GM12864 (cell line): ENCODE results near the gene HDAC9.
A peak's percentile ranks its signal among the peaks of the same experiment; 100 is the strongest.

Experiments
- DNase-seq: peaks from one replicate; pipeline ENCODE4 v3.0.0-alpha.2; 2011; ENCODE audit warnings: low read depth
- H3K4me3 ChIP-seq: 2 replicates; pipeline ENCODE4 v1.5.1; 2011; ENCODE audit warnings: mild to moderate bottlenecking, low read depth, low read length, control low read depth
- CTCF ChIP-seq: IDR thresholded peaks from 2 replicates; pipeline ENCODE4 v1.5.1; 2011; ENCODE audit warnings: low read depth, mild to moderate bottlenecking, moderate library complexity, low read length, control low read depth, inconsistent platforms; ENCODE audit errors: missing control alignments

Gene HDAC9

GRCh38 chr7:18495412-18496340, at the start of gene HDAC9:
TSS of gene HDAC9 (plus strand) at chr7:18495749. CDS start at chr7:18496303, 554 bp downstream.
- peak; percentile 68 for DNase-seq
- peak within 1 kb of the TSS; percentile 74 for H3K4me3 ChIP-seq

DNA sequence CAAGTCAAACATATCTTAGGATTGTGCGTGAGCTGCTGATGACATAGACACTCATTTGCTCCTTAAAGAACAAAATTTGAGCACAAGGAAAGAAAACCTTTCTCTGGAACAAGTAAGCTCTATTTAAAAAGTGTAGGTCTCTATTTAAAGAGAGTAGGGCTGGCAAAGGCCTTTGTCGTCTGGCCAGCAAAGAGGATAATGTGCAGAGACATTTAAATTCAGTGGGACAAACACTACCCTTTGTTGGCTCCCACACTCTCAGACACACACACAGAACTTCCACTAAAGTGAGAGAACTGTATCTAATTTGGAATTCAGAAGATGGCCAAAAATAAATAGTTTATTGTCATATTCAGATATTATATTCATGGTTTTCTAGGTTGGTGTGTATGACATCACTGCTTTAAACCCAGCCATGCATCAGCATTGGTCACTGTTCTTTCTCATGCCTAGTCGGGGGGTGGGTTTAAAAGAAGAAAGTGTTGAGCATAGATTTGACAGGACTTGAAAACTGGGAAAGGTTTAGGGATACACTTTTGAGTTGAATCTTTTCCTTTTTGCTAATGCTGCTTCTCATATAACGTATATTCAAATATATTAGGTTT, 49.5 kb upstream of the HDAC9 start:
- no peak overlapping the region for H3K4me3 ChIP-seq
- TF ChIP-seq CTCF, result no peak
- DNase-seq, result no peak

More at GRCh38 chr7:18495412-18496340, at the start of gene HDAC9:
- no peak for TF ChIP-seq CTCF

- H3K4me3 ChIP-seq, result no peak overlapping the region
- no peak for TF ChIP-seq CTCF
- no peak for DNase-seq
These were observed 45.5 kb upstream of the HDAC9 start for GRCh38 chr7:18450019-18450418.

- TF ChIP-seq CTCF, result no peak
- no peak for DNase-seq
- H3K4me3 ChIP-seq, result no peak overlapping the region
These were observed 39.9 kb upstream of the HDAC9 start for GRCh38 chr7:18455606-18456005.

DNA sequence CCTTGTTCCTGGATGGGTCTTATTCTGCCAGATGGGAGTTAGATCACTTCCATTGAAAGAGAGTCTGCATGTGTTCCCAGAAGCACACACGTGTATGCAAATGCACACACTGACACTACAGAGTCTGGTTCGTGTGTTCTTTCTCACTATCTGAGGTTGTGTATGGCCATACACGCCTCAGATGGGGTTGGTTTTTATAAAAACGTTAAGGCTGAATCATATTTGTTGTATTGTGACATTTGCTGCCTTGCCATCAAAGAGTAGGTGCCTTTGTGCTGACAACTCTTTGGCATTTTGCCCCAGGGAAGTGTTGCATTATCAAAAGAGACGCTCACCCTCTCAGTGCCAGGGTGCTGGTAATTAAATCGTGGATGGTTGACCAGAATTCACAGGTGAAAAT, 37.7 kb upstream of the HDAC9 start:
- no peak for TF ChIP-seq CTCF
- no peak overlapping the region for H3K4me3 ChIP-seq
- no peak for DNase-seq

- no peak for TF ChIP-seq CTCF
- DNase-seq, result no peak
- no peak overlapping the region for H3K4me3 ChIP-seq
These were observed 36.7 kb upstream of the HDAC9 start for GRCh38 chr7:18458830-18459229.
